ENCODE results near the gene HDAC1.

The HDAC1 gene

DNA sequence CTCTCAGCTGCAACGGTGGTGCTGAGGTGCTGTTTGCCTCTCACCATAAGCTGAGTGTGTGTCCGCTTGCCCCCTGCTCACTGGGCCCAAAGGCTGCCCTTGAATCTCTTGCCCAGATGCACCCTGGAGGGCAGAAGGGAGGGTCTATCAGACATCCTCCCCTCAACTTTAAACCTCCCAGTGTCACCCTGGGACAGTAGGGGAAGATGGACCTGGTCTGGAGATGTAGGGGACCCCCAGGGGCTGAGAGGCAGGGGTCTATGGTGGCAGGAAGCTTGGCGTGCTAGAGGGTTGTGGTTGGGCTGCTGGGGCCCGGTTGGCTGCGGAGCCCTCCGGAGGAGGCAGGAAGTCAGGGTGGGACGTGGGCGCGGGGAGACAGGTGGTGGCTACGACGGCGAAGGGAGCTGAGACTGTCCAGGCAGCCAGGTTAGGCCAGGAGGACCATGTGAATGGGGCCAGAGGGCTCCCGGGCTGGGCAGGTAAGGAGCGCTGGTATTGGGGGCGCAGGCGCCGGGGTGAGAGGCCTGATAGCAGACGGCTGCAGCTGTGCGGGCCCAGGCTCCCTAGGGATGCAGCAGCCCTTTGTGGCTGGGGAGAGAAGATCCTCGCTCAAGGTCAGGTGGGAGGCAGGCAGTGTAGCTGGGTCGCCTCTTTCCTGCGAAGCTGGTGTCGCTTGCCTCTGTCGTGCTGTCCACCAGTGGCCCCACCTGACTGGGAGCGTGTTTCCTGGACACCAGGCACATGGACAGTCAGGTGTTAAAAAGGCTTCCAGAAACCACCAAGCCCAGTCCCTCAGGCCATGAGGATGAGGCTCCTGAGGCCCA lies 40.8 kb upstream of the HDAC1 start, which contains the start of gene LCK:
Gene LCK, plus strand, starts transcription at position 373 of the 824 bp plus-strand sequence. CDS start 23,065 bp downstream, outside the sequence.
- no peaks in the 10 kb centered on the region for H3K9me3 ChIP-seq (ENCODE audit: insufficient read depth, low read length, severe bottlenecking)
- DNase-seq: peak; percentile 87
- H3K27ac ChIP-seq (ENCODE audit: low read length): peak within 1 kb of the TSS; percentile 98
- H3K79me2 ChIP-seq (ENCODE audit: insufficient read depth, low read length): peaks cover 54% of the 10 kb centered on the region
- no peaks in the 10 kb centered on the region for H3K27me3 ChIP-seq (ENCODE audit: insufficient read depth, low read length, poor library complexity)
- peak within 1 kb of the TSS; percentile 81 for H3K4me2 ChIP-seq (ENCODE audit: insufficient read depth, low read length)
- peaks cover 89% of the 10 kb centered on the region for H3K4me1 ChIP-seq (ENCODE audit: insufficient read depth, low read length)
- ATAC-seq (ENCODE audit: insufficient read depth, low read depth): peak; percentile 69
- H4K20me1 ChIP-seq (ENCODE audit: insufficient read depth, low read length): no peaks in the 10 kb centered on the region
- H3K9ac ChIP-seq (ENCODE audit: low read depth, low read length): peak within 1 kb of the TSS; percentile 70
- peaks cover 5% of the 10 kb centered on the region; the same call in 1 of the 2 replicates for H3K36me3 ChIP-seq (ENCODE audit: insufficient read depth, low read length)
- H2AFZ ChIP-seq (ENCODE audit: low read depth, low read length): peak within 1 kb of the TSS; percentile 66
- TF ChIP-seq CTCF (IDR thresholded peaks at IDR 0.05; ENCODE audit: borderline replicate concordance, extremely low read depth, low read length, poor library complexity, severe bottlenecking): no peak
- no peak for TF ChIP-seq EZH2 (IDR thresholded peaks at IDR 0.05; ENCODE audit: borderline replicate concordance, low read depth, low read length, severe bottlenecking)
- peak within 1 kb of the TSS; percentile 19 to 63 for H3K4me3 ChIP-seq (ENCODE audit: low read depth in 1 of 2, low read length in 2 of 2)

- TF ChIP-seq CTCF (IDR thresholded peaks at IDR 0.05; ENCODE audit: borderline replicate concordance, extremely low read depth, low read length, poor library complexity, severe bottlenecking) (no peak), EZH2 (IDR thresholded peaks at IDR 0.05; ENCODE audit: borderline replicate concordance, low read depth, low read length, severe bottlenecking) (no peak)
- Histone ChIP-seq H3K36me3 (ENCODE audit: insufficient read depth, low read length) (peaks cover 10% of the 10 kb centered on the region; the same call in 1 of the 2 replicates), H3K9me3 (ENCODE audit: insufficient read depth, low read length, severe bottlenecking) (no peaks in the 10 kb centered on the region), H4K20me1 (ENCODE audit: insufficient read depth, low read length) (no peaks in the 10 kb centered on the region), H2AFZ (ENCODE audit: low read depth, low read length) (no peak overlapping the region), H3K27me3 (ENCODE audit: insufficient read depth, low read length, poor library complexity) (no peaks in the 10 kb centered on the region), H3K27ac (ENCODE audit: low read length) (0 out of 2 replicates have a peak overlapping the region, but pooled peaks have one; percentile 10), H3K4me1 (ENCODE audit: insufficient read depth, low read length) (peaks cover 57% of the 10 kb centered on the region), H3K79me2 (ENCODE audit: insufficient read depth, low read length) (peaks cover 93% of the 10 kb centered on the region), H3K9ac (ENCODE audit: low read depth, low read length) (no peak overlapping the region), H3K4me3 (ENCODE audit: low read depth in 1 of 2, low read length in 2 of 2) (no peak overlapping the region), H3K4me2 (ENCODE audit: insufficient read depth, low read length) (peak overlapping the region; percentile 5; the same call in 1 of the 2 replicates)
- ATAC-seq (ENCODE audit: insufficient read depth, low read depth) (no peak), DNase-seq (no peak)
Observed at GRCh38 chr1:32255072-32256071, 36.5 kb upstream of the HDAC1 start.

DNA sequence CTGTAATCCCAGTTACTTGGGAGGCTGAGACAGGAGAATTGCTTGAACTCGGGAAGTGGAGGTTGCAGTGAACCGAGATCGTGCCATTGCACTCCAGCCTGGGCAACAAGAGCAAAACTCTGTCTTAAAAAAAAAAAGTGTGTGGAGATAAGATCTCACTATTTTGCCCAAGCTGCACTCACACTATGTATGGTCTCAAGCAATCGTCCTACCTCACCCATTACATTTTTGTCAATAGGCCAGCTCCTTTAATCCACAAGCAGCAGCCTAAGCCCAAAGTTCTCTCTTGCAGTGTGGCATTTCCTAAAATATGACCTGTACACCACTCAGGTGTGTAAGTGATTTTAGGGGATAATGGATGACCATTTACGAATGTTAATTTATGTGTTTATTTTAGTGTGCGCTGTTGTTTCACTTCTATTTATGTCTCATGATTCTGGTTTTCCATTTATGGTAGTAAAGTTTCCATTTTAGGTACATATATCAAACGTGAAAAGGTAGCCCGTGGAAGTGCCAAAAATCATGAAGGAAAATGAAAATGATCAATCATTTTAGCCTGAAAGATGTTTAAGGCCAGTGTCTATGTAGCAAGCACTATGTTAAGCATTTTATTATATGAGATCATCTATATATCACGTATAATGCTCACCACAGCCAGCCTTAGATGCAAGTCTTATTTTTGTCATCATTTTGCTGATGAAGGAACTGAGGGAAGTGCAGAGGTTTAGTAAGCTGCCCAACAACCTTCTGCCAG lies 35.2 kb upstream of the HDAC1 start:
- Histone ChIP-seq H3K36me3 (ENCODE audit: insufficient read depth, low read length) (peaks cover 10% of the 10 kb centered on the region; the same call in 1 of the 2 replicates), H2AFZ (ENCODE audit: low read depth, low read length) (no peak overlapping the region), H3K9ac (ENCODE audit: low read depth, low read length) (no peak overlapping the region), H3K4me1 (ENCODE audit: insufficient read depth, low read length) (peaks cover 44% of the 10 kb centered on the region), H3K27me3 (ENCODE audit: insufficient read depth, low read length, poor library complexity) (no peaks in the 10 kb centered on the region), H3K4me2 (ENCODE audit: insufficient read depth, low read length) (no peak overlapping the region), H3K4me3 (ENCODE audit: low read depth in 1 of 2, low read length in 2 of 2) (no peak overlapping the region), H3K9me3 (ENCODE audit: insufficient read depth, low read length, severe bottlenecking) (no peaks in the 10 kb centered on the region), H3K79me2 (ENCODE audit: insufficient read depth, low read length) (peaks cover 97% of the 10 kb centered on the region), H3K27ac (ENCODE audit: low read length) (no peak overlapping the region), H4K20me1 (ENCODE audit: insufficient read depth, low read length) (no peaks in the 10 kb centered on the region)
- DNase-seq (no peak), ATAC-seq (ENCODE audit: insufficient read depth, low read depth) (no peak)
- TF ChIP-seq EZH2 (IDR thresholded peaks at IDR 0.05; ENCODE audit: borderline replicate concordance, low read depth, low read length, severe bottlenecking) (no peak), CTCF (IDR thresholded peaks at IDR 0.05; ENCODE audit: borderline replicate concordance, extremely low read depth, low read length, poor library complexity, severe bottlenecking) (no peak)

Measured in DND-41 (cell line).